Measurements from ENCODE around the gene FAM168A. TPM values are rescaled to one million over a fixed set of nuclear protein-coding genes. Genes with fewer than 3 reads are reported as not detected.
A peak's percentile ranks its signal among the peaks of the same experiment; 100 is the strongest.
"Not testable (repeated sequence)": the region's sequence is repeated elsewhere in the genome, so short reads cannot be mapped to it uniquely, and the experiment has no call there.

Gene FAM168A
- total RNA-seq, 2 donors from 2014 or later: 30.9 to 40.8 TPM

DNA sequence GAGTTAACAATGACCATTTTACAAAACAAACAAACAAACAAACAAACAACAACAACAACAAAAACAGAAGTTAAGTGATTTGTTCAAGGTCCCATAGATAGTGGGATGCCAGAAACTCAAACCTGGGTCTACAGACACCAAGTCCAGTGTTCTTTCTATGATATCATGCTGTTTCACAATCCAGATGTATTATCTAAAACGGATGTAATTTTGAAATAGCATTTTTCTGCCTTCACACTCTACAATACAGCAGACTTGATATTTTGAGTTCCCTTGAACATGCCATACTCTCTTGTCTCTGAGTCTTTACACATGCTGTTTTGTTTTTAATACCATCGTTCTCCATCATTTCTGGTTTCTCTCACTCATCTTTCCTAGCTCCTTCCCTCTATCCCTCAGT, 117.2 kb downstream of the FAM168A start:
- TF ChIP-seq, protein P1, sequence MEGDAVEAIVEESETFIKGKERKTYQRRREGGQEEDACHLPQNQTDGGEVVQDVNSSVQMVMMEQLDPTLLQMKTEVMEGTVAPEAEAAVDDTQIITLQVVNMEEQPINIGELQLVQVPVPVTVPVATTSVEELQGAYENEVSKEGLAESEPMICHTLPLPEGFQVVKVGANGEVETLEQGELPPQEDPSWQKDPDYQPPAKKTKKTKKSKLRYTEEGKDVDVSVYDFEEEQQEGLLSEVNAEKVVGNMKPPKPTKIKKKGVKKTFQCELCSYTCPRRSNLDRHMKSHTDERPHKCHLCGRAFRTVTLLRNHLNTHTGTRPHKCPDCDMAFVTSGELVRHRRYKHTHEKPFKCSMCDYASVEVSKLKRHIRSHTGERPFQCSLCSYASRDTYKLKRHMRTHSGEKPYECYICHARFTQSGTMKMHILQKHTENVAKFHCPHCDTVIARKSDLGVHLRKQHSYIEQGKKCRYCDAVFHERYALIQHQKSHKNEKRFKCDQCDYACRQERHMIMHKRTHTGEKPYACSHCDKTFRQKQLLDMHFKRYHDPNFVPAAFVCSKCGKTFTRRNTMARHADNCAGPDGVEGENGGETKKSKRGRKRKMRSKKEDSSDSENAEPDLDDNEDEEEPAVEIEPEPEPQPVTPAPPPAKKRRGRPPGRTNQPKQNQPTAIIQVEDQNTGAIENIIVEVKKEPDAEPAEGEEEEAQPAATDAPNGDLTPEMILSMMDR (IDR thresholded peaks at IDR 0.05): no peak
- DNase-seq (ENCODE audit: low spot score): no peak
- H3K9me3 ChIP-seq: peaks cover 0 to 13% of the 10 kb centered on the region in 2 donors

DNA sequence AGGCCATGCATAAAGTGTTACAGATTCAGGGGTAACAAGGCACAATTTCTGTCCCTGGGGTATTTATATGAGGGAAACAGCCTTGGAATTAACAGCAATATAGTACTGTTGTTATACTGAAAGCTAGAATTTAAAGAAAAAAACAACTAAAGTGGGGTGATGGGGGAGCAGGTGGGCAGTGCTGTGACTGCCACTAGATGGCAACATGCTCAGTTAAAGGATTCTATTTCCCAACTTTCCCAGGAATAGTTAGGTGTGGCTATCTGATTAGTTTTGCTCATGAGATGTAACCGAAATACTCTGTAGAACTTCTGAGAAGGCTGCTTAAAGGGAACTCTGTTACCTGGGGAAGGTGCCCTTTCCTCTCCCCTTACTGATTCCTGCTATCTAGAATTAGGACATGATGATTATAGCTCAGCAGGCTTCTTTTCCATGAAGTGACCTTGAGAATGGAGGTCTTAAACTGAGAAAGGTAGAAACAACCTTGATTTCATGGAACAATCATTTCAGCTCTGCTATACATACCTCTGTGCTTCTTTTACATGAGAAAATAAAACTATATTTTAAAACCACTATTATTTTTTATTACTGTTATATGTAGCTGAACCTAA, 119.1 kb downstream of the FAM168A start:
- TF ChIP-seq, protein P1 (IDR thresholded peaks at IDR 0.05): peak; percentile 30 to 72
- Histone ChIP-seq H3K4me3 (no peak overlapping the region), H3K27me3 (no peaks in the 10 kb centered on the region), H3K36me3 (no peaks in the 10 kb centered on the region), H3K9me3 (peaks cover 0 to 13% of the 10 kb centered on the region in 2 donors), H3K27ac (no peak overlapping the region), H3K4me1 (peaks cover 0 to 5% of the 10 kb centered on the region in 2 donors)
- no peak for DNase-seq (ENCODE audit: low spot score)

More for the DNA sequence above, 117.2 kb downstream of the FAM168A start:
- no peaks in the 10 kb centered on the region for H3K36me3 ChIP-seq
- no peaks in the 10 kb centered on the region for H3K27me3 ChIP-seq
- H3K27ac ChIP-seq: no peak overlapping the region
- peaks cover 0 to 5% of the 10 kb centered on the region in 2 donors for H3K4me1 ChIP-seq
- H3K4me3 ChIP-seq: no peak overlapping the region

- Histone ChIP-seq H3K36me3 (no peaks in the 10 kb centered on the region), H3K27me3 (no peaks in the 10 kb centered on the region)
- no peak for DNase-seq (ENCODE audit: low spot score)
Measured at GRCh38 chr11:73477518-73477917, 120.4 kb downstream of the FAM168A start.

DNA sequence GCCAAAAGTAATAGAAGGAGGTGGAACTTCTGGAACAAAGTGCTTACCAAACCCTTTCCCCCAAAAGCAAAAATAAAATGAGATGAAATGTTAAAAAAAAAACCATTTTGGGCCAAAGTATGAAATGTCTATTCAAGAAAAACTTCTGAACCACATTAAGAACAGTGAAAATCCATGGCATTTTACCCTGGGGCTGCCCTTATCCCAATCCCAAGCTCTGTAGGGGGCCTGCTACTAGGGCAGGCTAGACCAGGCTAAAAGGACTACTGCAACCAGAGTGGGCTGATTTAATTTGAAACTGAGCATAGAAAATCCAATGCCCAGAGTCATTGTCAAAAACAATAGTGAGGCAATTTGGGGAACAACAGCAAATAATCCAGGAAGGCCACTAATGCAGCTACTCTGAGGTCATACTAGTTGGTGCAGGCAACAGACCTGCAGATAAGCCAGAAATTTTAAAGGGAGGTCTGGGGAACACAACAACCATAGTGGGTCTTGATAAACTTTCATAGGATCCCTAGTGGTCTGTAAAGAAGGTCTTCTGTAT, 122.3 kb downstream of the FAM168A start:
- no peak for DNase-seq (ENCODE audit: low spot score)
- no peaks in the 10 kb centered on the region for H3K36me3 ChIP-seq
- H3K27me3 ChIP-seq: no peaks in the 10 kb centered on the region
- no peak overlapping the region for H3K4me3 ChIP-seq
- H3K4me1 ChIP-seq: no peaks in the 10 kb centered on the region
- H3K27ac ChIP-seq: no peak overlapping the region
- peaks cover 0 to 13% of the 10 kb centered on the region in 2 donors for H3K9me3 ChIP-seq
- TF ChIP-seq, protein P1 (IDR thresholded peaks at IDR 0.05): no peak

More at GRCh38 chr11:73477518-73477917, 120.4 kb downstream of the FAM168A start:
- TF ChIP-seq, protein P1 (IDR thresholded peaks at IDR 0.05): no peak
- Histone ChIP-seq H3K9me3 (peaks cover 0 to 13% of the 10 kb centered on the region in 2 donors), H3K4me3 (no peak overlapping the region), H3K4me1 (peaks cover 0 to 5% of the 10 kb centered on the region in 2 donors), H3K27ac (no peak overlapping the region)

GRCh38 chr11:73473252-73473651, 124.7 kb downstream of the FAM168A start:
- Histone ChIP-seq H3K4me3 (no peak overlapping the region), H3K9me3 (peaks cover 0 to 13% of the 10 kb centered on the region in 2 donors), H3K36me3 (no peaks in the 10 kb centered on the region), H3K27ac (no peak overlapping the region), H3K4me1 (peaks cover 0 to 20% of the 10 kb centered on the region in 2 donors), H3K27me3 (no peaks in the 10 kb centered on the region)
- TF ChIP-seq, protein P1 (IDR thresholded peaks at IDR 0.05): no peak
- no peak for DNase-seq (ENCODE audit: low spot score)

- not testable (repeated sequence) for DNase-seq (ENCODE audit: low spot score); H3K36me3 ChIP-seq; H3K9me3 ChIP-seq; H3K4me3 ChIP-seq; H3K27me3 ChIP-seq
- Histone ChIP-seq H3K4me1 (peaks cover 0 to 51% of the 10 kb centered on the region in 2 donors), H3K27ac (peak overlapping the region; percentile 64 to 88)
Measured at GRCh38 chr11:73470036-73470612, 127.8 kb downstream of the FAM168A start.
